A549 (cell line): Measurements from ENCODE around the gene ANKRD10.

Source experiments
- ESRRA ChIP-seq: fragments of 150-350 bp; IDR thresholded peaks from 2 replicates; pipeline ENCODE4 v1.6.1; 2014; ENCODE audit warnings: mild to moderate bottlenecking, low read length, borderline replicate concordance
- JUNB ChIP-seq: fragments of >200 bp; sonication (Bioruptor Twin); formaldehyde crosslinking; IDR thresholded peaks from 2 replicates; pipeline ENCODE4 v1.6.1; 2016
- MAFK ChIP-seq: fragments of 450-650 bp; IDR thresholded peaks from 2 replicates; pipeline ENCODE4 v1.6.1; 2014; ENCODE audit not compliant: partially characterized antibody
- POLR2A ChIP-seq: IDR thresholded peaks from 2 replicates; pipeline ENCODE4 v1.6.1; 2012; ENCODE audit warnings: mild to moderate bottlenecking, low read length
- POLR2AphosphoS2 ChIP-seq: conservative IDR thresholded peaks from 2 replicates; pipeline ENCODE4 v1.6.1; 2012; ENCODE audit warnings: low read length, improper control_type of control experiment, inconsistent platforms
- RAD21 ChIP-seq, 2 experiments: fragments of >200 bp in 1 of 2; sonication (Bioruptor Twin) in 1 of 2; formaldehyde crosslinking in 1 of 2; IDR thresholded peaks in 1 of 2; conservative IDR thresholded peaks in 1 of 2; 2 replicates in 1 of 2; 3 replicates in 1 of 2; pipeline ENCODE4 v1.6.1; 2012 to 2018; ENCODE audit warnings: inconsistent platforms in 1 of 2
- RCOR1 ChIP-seq: fragments of 150-350 bp; IDR thresholded peaks from 2 replicates; pipeline ENCODE4 v1.6.1; 2014; ENCODE audit warnings: antibody characterized with exemption, low read length, low read depth
- TP53 ChIP-seq: fragments of 250-450 bp; sonication (Bioruptor Pico); IDR thresholded peaks from 2 replicates; pipeline ENCODE4 v1.5.0; 2021; ENCODE audit warnings: mild to moderate bottlenecking, moderate library complexity
- TF ChIP-seq, protein P1 (sequence below): fragments of >200 bp; sonication (Bioruptor Twin); formaldehyde crosslinking; IDR thresholded peaks from 3 replicates; pipeline ENCODE4 v1.5.1; 2016

DNA sequence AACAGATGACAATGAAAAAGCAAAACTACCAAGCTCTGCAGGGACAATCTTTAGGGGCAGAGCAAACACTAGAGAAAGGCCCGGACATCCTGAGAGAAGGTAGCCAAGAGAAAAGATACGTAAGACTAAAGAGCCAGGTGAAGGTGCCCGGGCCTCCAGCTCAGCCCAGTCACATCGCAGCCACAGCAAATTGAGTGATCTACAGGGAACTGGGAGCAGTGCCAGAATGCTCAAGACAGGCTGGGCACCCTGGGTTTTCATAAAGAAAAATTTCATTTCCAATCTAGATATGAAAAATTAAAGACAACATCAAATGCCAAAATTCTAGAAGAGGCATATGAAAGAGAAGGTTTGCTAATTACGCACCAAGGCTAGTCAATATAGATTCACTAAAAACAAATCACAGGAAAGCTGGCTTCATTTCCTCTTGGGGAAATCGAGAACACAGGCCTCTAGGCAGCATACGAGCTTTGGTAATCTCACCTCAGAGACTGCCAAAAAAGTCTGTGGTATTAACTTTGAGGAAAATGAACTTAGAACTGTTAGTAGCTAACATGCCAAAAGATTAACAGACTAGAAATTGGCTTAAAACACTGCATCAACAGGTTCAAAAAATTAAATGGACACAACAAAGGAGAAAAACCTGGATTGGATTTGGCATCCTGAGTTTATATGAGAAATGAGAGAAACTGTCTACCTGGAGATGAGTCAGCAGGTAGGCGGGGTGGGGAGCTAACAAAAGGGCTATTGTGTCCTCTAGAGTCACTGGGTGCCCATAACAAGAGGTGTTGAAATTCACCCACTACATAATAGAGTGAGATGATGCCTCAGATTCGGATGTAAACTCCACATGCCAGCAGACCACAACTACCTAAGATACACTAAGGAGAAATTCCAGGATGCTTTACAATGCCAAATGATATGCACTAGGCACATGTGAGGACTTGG is 6.6 kb downstream of the ANKRD10 start:
- TF ChIP-seq MAFK (peak; percentile 53), POLR2AphosphoS2 (no peak), RAD21 (conservative IDR thresholded peaks at IDR 0.05 in 1 of 2, IDR thresholded peaks at IDR 0.05 in 1 of 2) (no peak), JUNB (no peak), RCOR1 (no peak), ESRRA (no peak), POLR2A (no peak), TP53 (CRISPR knock-in tag) (no peak)
- TF ChIP-seq, protein P1, sequence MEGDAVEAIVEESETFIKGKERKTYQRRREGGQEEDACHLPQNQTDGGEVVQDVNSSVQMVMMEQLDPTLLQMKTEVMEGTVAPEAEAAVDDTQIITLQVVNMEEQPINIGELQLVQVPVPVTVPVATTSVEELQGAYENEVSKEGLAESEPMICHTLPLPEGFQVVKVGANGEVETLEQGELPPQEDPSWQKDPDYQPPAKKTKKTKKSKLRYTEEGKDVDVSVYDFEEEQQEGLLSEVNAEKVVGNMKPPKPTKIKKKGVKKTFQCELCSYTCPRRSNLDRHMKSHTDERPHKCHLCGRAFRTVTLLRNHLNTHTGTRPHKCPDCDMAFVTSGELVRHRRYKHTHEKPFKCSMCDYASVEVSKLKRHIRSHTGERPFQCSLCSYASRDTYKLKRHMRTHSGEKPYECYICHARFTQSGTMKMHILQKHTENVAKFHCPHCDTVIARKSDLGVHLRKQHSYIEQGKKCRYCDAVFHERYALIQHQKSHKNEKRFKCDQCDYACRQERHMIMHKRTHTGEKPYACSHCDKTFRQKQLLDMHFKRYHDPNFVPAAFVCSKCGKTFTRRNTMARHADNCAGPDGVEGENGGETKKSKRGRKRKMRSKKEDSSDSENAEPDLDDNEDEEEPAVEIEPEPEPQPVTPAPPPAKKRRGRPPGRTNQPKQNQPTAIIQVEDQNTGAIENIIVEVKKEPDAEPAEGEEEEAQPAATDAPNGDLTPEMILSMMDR = no peak
